Ascending aorta (tissue), 2 donors: ENCODE results near the gene HSF5. TPM values are rescaled to one million over a fixed set of nuclear protein-coding genes. Genes with fewer than 3 reads are reported as not detected.

ENCODE experiments used
- DNase-seq, 2 donors: peaks; one replicate each; pipeline ENCODE4 v3.0.0-alpha.2; 2019; ENCODE audit warnings: low spot score in 2 of 2
- H3K27ac ChIP-seq, 2 donors: fragments of 200-600 bp; sonication (generic); one replicate each; pipeline ENCODE4 v1.5.1; 2016 to 2017; ENCODE audit warnings: mild to moderate bottlenecking in 1 of 2
- H3K27me3 ChIP-seq: fragments of 200-600 bp; sonication (generic); one replicate; pipeline ENCODE4 v1.5.1; 2017
- H3K36me3 ChIP-seq, 2 donors: fragments of 200-600 bp; sonication (generic); one replicate each; pipeline ENCODE4 v1.5.1; 2016
- H3K4me1 ChIP-seq, 2 donors: fragments of 200-600 bp; sonication (generic); one replicate each; pipeline ENCODE4 v1.5.1; 2016 to 2017; ENCODE audit warnings: mild to moderate bottlenecking in 1 of 2
- H3K4me3 ChIP-seq, 2 donors: fragments of 200-600 bp; sonication (generic); one replicate each; pipeline ENCODE4 v1.5.1; 2016 to 2017; ENCODE audit warnings: mild to moderate bottlenecking in 1 of 2
- H3K9me3 ChIP-seq, 2 donors: fragments of 200-600 bp; sonication (generic); one replicate each; pipeline ENCODE4 v1.5.1; 2016
- CTCF ChIP-seq, 3 experiments: fragments of 200-600 bp in 2 of 3; fragments of 450-650 bp in 1 of 3; sonication (generic) in 2 of 3; IDR thresholded peaks; one replicate each; pipeline ENCODE4 v1.5.1; 2016 to 2019; ENCODE audit warnings: antibody characterized with exemption in 3 of 3, mild to moderate bottlenecking in 1 of 3, moderate library complexity in 1 of 3
- intact Hi-C: fragments of 100-400 bp; cut with DNase I; formaldehyde crosslinking; loops from one replicate; pipeline ENCODE4 v1.15.1; 2023
- total RNA-seq: library from RNA; depleted of rRNA; stranded (reverse); fragments of >200 nt; gene quantifications from one replicate; pipeline ENCODE4 v1.1.0, GENCODE V29; 2016

The HSF5 gene
- total RNA-seq, 1 donor from 2014 or later: not detected

GRCh38 chr17:58396173-58396572 is 92.0 kb downstream of the HSF5 start:
- intact Hi-C loops: no loop called here
- Histone ChIP-seq H3K4me3 (no peak overlapping the region), H3K36me3 (no peaks in the 10 kb centered on the region), H3K4me1 (no peaks in the 10 kb centered on the region), H3K27me3 (no peaks in the 10 kb centered on the region), H3K9me3 (no peaks in the 10 kb centered on the region), H3K27ac (no peak overlapping the region)
- no peak for DNase-seq
- TF ChIP-seq CTCF (IDR thresholded peaks at IDR 0.05): no peak

GRCh38 chr17:58394534-58395223 is 93.5 kb downstream of the HSF5 start:
- Histone ChIP-seq H3K27ac (no peak overlapping the region), H3K4me1 (no peaks in the 10 kb centered on the region), H3K36me3 (no peaks in the 10 kb centered on the region), H3K9me3 (no peaks in the 10 kb centered on the region), H3K27me3 (no peaks in the 10 kb centered on the region), H3K4me3 (no peak overlapping the region)
- DNase-seq: no peak
- TF ChIP-seq CTCF (IDR thresholded peaks at IDR 0.05): no peak
- intact Hi-C loops: no loop called here

- DNase-seq: no peak
- Histone ChIP-seq H3K27me3 (no peaks in the 10 kb centered on the region), H3K9me3 (no peaks in the 10 kb centered on the region), H3K4me3 (no peak overlapping the region), H3K4me1 (no peaks in the 10 kb centered on the region), H3K27ac (no peak overlapping the region), H3K36me3 (no peaks in the 10 kb centered on the region)
- intact Hi-C loops: no loop called here
- no peak for TF ChIP-seq CTCF (IDR thresholded peaks at IDR 0.05)
Observed at GRCh38 chr17:58391302-58391984, 96.8 kb downstream of the HSF5 start.

- DNase-seq: no peak
- no peak overlapping the region for H3K27ac ChIP-seq
- intact Hi-C loops: no loop called here
Observed at GRCh38 chr17:58390884-58391283, 97.3 kb downstream of the HSF5 start.

More at GRCh38 chr17:58390884-58391283, 97.3 kb downstream of the HSF5 start:
- Histone ChIP-seq H3K4me3 (no peak overlapping the region), H3K9me3 (no peaks in the 10 kb centered on the region), H3K36me3 (no peaks in the 10 kb centered on the region), H3K4me1 (no peaks in the 10 kb centered on the region), H3K27me3 (no peaks in the 10 kb centered on the region)
- no peak for TF ChIP-seq CTCF (IDR thresholded peaks at IDR 0.05)
